Naive thymus-derived CD4-positive, alpha-beta T cell (primary cell): ENCODE data around the gene GAL3ST3. TPM values are rescaled to one million over a fixed set of nuclear protein-coding genes. Genes with fewer than 3 reads are reported as not detected.
A peak's percentile ranks its signal among the peaks of the same experiment; 100 is the strongest.

Experiments used
- ATAC-seq: fragments of 150-1000 bp; cut with Tn5 transposase; 2 replicates; pipeline ENCODE4 v1.10.0; 2021; ENCODE audit warnings: mild to moderate bottlenecking, moderate library complexity
- CTCF ChIA-PET: fragments of 350-600 bp; sonication (Branson Sonifier 250); formaldehyde crosslinking; loops from one replicate; lab custom pipeline; 2021; ENCODE audit warnings: antibody characterized with exemption; lab: Charles Lee
- POLR2A ChIA-PET: fragments of 350-600 bp; sonication (Branson Sonifier 250); formaldehyde crosslinking; loops from one replicate; lab custom pipeline; 2021; ENCODE audit warnings: antibody characterized with exemption, inconsistent platforms; lab: Charles Lee
- DNase-seq, 9 donors: peaks; one replicate each; pipeline versions ENCODE4 v3.0.0 to v3.0.0-alpha.2; 2020 to 2022; ENCODE audit warnings: mixed read lengths in 1 of 9
- H3K27ac ChIP-seq: one replicate; pipeline ENCODE4 v1.7.0; 2013; ENCODE audit warnings: mild to moderate bottlenecking, low read depth, low read length, moderate library complexity
- H3K27me3 ChIP-seq, 2 donors: one replicate each; pipeline ENCODE4 v1.7.0; 2013; ENCODE audit warnings: low read length in 2 of 2, mild to moderate bottlenecking in 2 of 2, moderate library complexity in 2 of 2; ENCODE audit not compliant: control insufficient read depth in 2 of 2, insufficient read depth in 2 of 2
- H3K36me3 ChIP-seq, 3 experiments: 1 replicate in 2 of 3; 2 replicates in 1 of 3; pipeline ENCODE4 v1.7.0; 2013; ENCODE audit warnings: low read length in 3 of 3, mild to moderate bottlenecking in 3 of 3, moderate library complexity in 1 of 3; ENCODE audit not compliant: insufficient read depth in 3 of 3, control insufficient read depth in 2 of 3
- H3K4me1 ChIP-seq, 2 donors: one replicate each; pipeline ENCODE4 v1.7.0; 2013; ENCODE audit warnings: low read length in 2 of 2, mild to moderate bottlenecking in 2 of 2, moderate library complexity in 1 of 2; ENCODE audit not compliant: control insufficient read depth in 2 of 2, insufficient read depth in 2 of 2
- H3K4me3 ChIP-seq: 2 replicates; pipeline ENCODE4 v1.7.0; 2013; ENCODE audit warnings: mild to moderate bottlenecking, low read length
- H3K9me3 ChIP-seq, 3 experiments: 1 replicate in 2 of 3; 2 replicates in 1 of 3; pipeline ENCODE4 v1.7.0; 2013; ENCODE audit warnings: low read length in 3 of 3; ENCODE audit not compliant: control insufficient read depth in 2 of 3
- H3K27ac Mint-ChIP-seq, 9 donors: one replicate each; pipeline ENCODE4 v1.8.0; 2020 to 2022; ENCODE audit warnings: mixed read lengths in 9 of 9, mild to moderate bottlenecking in 8 of 9, moderate library complexity in 5 of 9, inconsistent platforms in 2 of 9
- H3K27me3 Mint-ChIP-seq, 5 donors: one replicate each; pipeline ENCODE4 v1.8.0; 2021 to 2022; ENCODE audit warnings: mixed read lengths in 5 of 5, mild to moderate bottlenecking in 1 of 5
- H3K36me3 Mint-ChIP-seq, 5 donors: one replicate each; pipeline ENCODE4 v1.8.0; 2020 to 2022; ENCODE audit warnings: mixed read lengths in 5 of 5, mild to moderate bottlenecking in 3 of 5, inconsistent platforms in 1 of 5
- H3K4me1 Mint-ChIP-seq, 7 donors: one replicate each; pipeline ENCODE4 v1.8.0; 2020 to 2022; ENCODE audit warnings: mixed read lengths in 7 of 7, mild to moderate bottlenecking in 3 of 7, inconsistent platforms in 1 of 7
- H3K4me3 Mint-ChIP-seq, 10 donors: one replicate each; pipeline ENCODE4 v1.8.0; 2020 to 2022; ENCODE audit warnings: mild to moderate bottlenecking in 10 of 10, mixed read lengths in 10 of 10, moderate library complexity in 6 of 10, inconsistent platforms in 2 of 10
- H3K9me3 Mint-ChIP-seq, 11 donors: one replicate each; pipeline ENCODE4 v1.8.0; 2020 to 2022; ENCODE audit warnings: mixed read lengths in 11 of 11, mild to moderate bottlenecking in 4 of 11, inconsistent platforms in 1 of 11, moderate library complexity in 1 of 11
- intact Hi-C, 2 donors: fragments of 100-400 bp; cut with micrococcal nuclease; formaldehyde crosslinking; loops; one replicate each; pipeline ENCODE4 v1.15.1; 2023
- polyA plus RNA-seq, 2 donors: library from polyadenylated mRNA; unstranded; fragments of 300-500 nt; fragmentation: Illumina TruSeq; gene quantifications; one replicate each; pipeline ENCODE4 v1.2.3, GENCODE V29; 2021
- total RNA-seq, 6 experiments: library from RNA in 5 of 6; stranded (reverse) in 5 of 6; gene quantifications; 1 replicate in 5 of 6; 2 replicates in 1 of 6; pipeline ENCODE4 v1.2.3 and lab custom pipeline; 2021 to 2026

GAL3ST3 gene
- total and polyA plus RNA-seq, 7 experiments from 2014 or later: not detected

GRCh38 chr11:66001942-66002647, 46.9 kb downstream of the GAL3ST3 start, which contains the start of the genes BANF1 and EIF1AD:
BANF1 (plus strand) TSS chr11:66002503; CDS start chr11:66003251, 748 bp downstream.
EIF1AD (minus strand) TSS chr11:66002157; CDS start chr11:66000389, 1,768 bp downstream.
- peaks cover 5 to 73% (median 23%) of the 10 kb centered on the region in 3 experiments for H3K36me3 ChIP-seq
- Mint-ChIP-seq H3K36me3 (peaks cover 11 to 44% (median 19%) of the 10 kb centered on the region in 5 donors), H3K9me3 (no peaks in the 10 kb centered on the region), H3K4me1 (peaks cover 21 to 58% (median 52%) of the 10 kb centered on the region in 7 donors), H3K27ac (peak within 1 kb of the TSS; percentile 96 to 100 (median 98)), H3K27me3 (no peaks in the 10 kb centered on the region), H3K4me3 (peak within 1 kb of the TSS; percentile 97 to 100 (median 99))
- ATAC-seq (peak; percentile 92), DNase-seq (peak; percentile 75 to 96 (median 94))
- H3K9me3 ChIP-seq: no peaks in the 10 kb centered on the region
- H3K4me1 ChIP-seq: peaks cover 8 to 14% of the 10 kb centered on the region in 2 donors
- peak within 1 kb of the TSS; percentile 92 for H3K27ac ChIP-seq
- POLR2A ChIA-PET: interaction anchor here (0.7 to 1.6 kb wide), 23 partner anchors 8 to 621 kb away, joined by 3 to 54 read pairs (median 4); partner anchors contain the start of genes CCDC85B, FAM89B, FIBP and MUS81
- H3K4me3 ChIP-seq: peak within 1 kb of the TSS; percentile 100
- CTCF ChIA-PET: interaction anchor here (0.8 to 1.2 kb wide), 5 partner anchors 9 to 114 kb away, joined by 3 to 4 read pairs (median 4); partner anchors contain the start of genes CST6 and FIBP
- intact Hi-C loops: loop anchor here (1.0 to 2.0 kb wide), 18 partner anchors 13 to 387 kb away; partner anchors contain the start of genes C11orf68 (in 2 of the 2), CFL1 (in 2 of the 2), DRAP1 (in 2 of the 2) and KAT5 (in 2 of the 2)
- H3K27me3 ChIP-seq: no peaks in the 10 kb centered on the region

GRCh38 chr11:65997286-65997685, 51.7 kb downstream of the GAL3ST3 start:
- ChIA-PET POLR2A (no interaction called here), CTCF (no interaction called here)
- intact Hi-C loops: no loop called here
- no peak for ATAC-seq
- peak overlapping the region in 1 of 10 donors; percentile 30 for H3K4me3 Mint-ChIP-seq
- peaks cover 15 to 47% (median 35%) of the 10 kb centered on the region in 7 donors for H3K4me1 Mint-ChIP-seq
- Histone ChIP-seq H3K36me3 (peaks cover 5 to 49% (median 23%) of the 10 kb centered on the region in 3 experiments), H3K4me1 (peaks cover 5 to 7% of the 10 kb centered on the region in 2 donors), H3K27me3 (no peaks in the 10 kb centered on the region), H3K4me3 (no peak overlapping the region), H3K27ac (no peak overlapping the region), H3K9me3 (no peaks in the 10 kb centered on the region)
- H3K36me3 Mint-ChIP-seq: peaks cover 11 to 38% (median 22%) of the 10 kb centered on the region in 5 donors
- H3K27me3 Mint-ChIP-seq: no peaks in the 10 kb centered on the region
- H3K9me3 Mint-ChIP-seq: peaks cover 0 to 2% (median 0%) of the 10 kb centered on the region in 11 donors
- no peak for DNase-seq
- peak overlapping the region in 3 of 9 donors; percentile 20 to 77 (median 24) for H3K27ac Mint-ChIP-seq

GRCh38 chr11:65992056-65992455, 56.9 kb downstream of the GAL3ST3 start:
- peak overlapping the region in 3 of 9 donors; percentile 24 to 56 (median 50) for H3K27ac Mint-ChIP-seq
- Histone ChIP-seq H3K27me3 (no peaks in the 10 kb centered on the region), H3K9me3 (no peaks in the 10 kb centered on the region), H3K4me1 (no peaks in the 10 kb centered on the region), H3K27ac (no peak overlapping the region), H3K36me3 (peaks cover 0 to 9% (median 0%) of the 10 kb centered on the region in 3 experiments), H3K4me3 (no peak overlapping the region)
- intact Hi-C loops: no loop called here
- H3K9me3 Mint-ChIP-seq: peaks cover 0 to 2% (median 0%) of the 10 kb centered on the region in 11 donors
- ATAC-seq: no peak
- no peak overlapping the region for H3K4me3 Mint-ChIP-seq
- peaks cover 4 to 10% (median 5%) of the 10 kb centered on the region in 5 donors for H3K36me3 Mint-ChIP-seq
- H3K4me1 Mint-ChIP-seq: peaks cover 2 to 10% (median 7%) of the 10 kb centered on the region in 7 donors
- ChIA-PET CTCF (interaction anchor here (0.6 to 8.8 kb wide), 6 partner anchors 30 to 582 kb away, joined by 3 to 85 read pairs (median 4); partner anchors contain the start of genes FIBP and KAT5), POLR2A (interaction anchor here (0.7 to 1.5 kb wide), 6 partner anchors 20 to 500 kb away, joined by 3 to 4 read pairs (median 3); partner anchors contain the start of genes CCDC85B and CST6)
- no peaks in the 10 kb centered on the region for H3K27me3 Mint-ChIP-seq
- DNase-seq: no peak

Other genes starting within 250 kb of the GAL3ST3 start
- gene SNX32, start 215.2 kb downstream of the GAL3ST3 start, total RNA-seq: 1 to 10 TPM in 3 of 5 experiments, under 1 TPM in 2; 0.81 to 2.0 (median 1.1) TPM
- under 1 TPM; 0.38 to 0.60 TPM for gene SNX32, start 215.2 kb downstream of the GAL3ST3 start, polyA plus RNA-seq
- gene CFL1, start 191.0 kb downstream of the GAL3ST3 start, total RNA-seq: 1,000 to 10,000 TPM in 1 of 5 experiments, 100 to 1,000 TPM in 4; 403 to 1,550 (median 533) TPM
- 1,000 to 10,000 TPM; 2,039 to 2,314 TPM for gene CFL1, start 191.0 kb downstream of the GAL3ST3 start, polyA plus RNA-seq
- gene MUS81, start 188.7 kb downstream of the GAL3ST3 start, total RNA-seq: 100 to 1,000 TPM in 2 of 5 experiments, 10 to 100 TPM in 3; 51.8 to 117 (median 97.7) TPM
- 10 to 100 TPM; 18.3 to 33.0 TPM for gene MUS81, start 188.7 kb downstream of the GAL3ST3 start, polyA plus RNA-seq
- 10 to 100 TPM in 3 of 5 experiments, 1 to 10 TPM in 2; 5.9 to 16.0 (median 12.7) TPM for gene EFEMP2, start 176.4 kb downstream of the GAL3ST3 start, total RNA-seq
- gene EFEMP2, start 176.4 kb downstream of the GAL3ST3 start, polyA plus RNA-seq: under 1 TPM; 0.40 to 0.60 TPM
- 100 to 1,000 TPM in 1 of 5 experiments, 10 to 100 TPM in 4; 24.9 to 148 (median 29.3) TPM for gene CTSW, start 169.3 kb downstream of the GAL3ST3 start, total RNA-seq
- gene CTSW, start 169.3 kb downstream of the GAL3ST3 start, polyA plus RNA-seq: 10 to 100 TPM; 31.7 to 58.7 TPM
- gene FIBP, start 160.7 kb downstream of the GAL3ST3 start, total RNA-seq: 10 to 100 TPM; 25.9 to 72.1 (median 43.4) TPM
- 10 to 100 TPM; 60.0 to 78.3 TPM for gene FIBP, start 160.7 kb downstream of the GAL3ST3 start, polyA plus RNA-seq
- 10 to 100 TPM; 21.1 to 52.1 (median 23.6) TPM for gene CCDC85B, start 158.5 kb downstream of the GAL3ST3 start, total RNA-seq
- gene CCDC85B, start 158.5 kb downstream of the GAL3ST3 start, polyA plus RNA-seq: 10 to 100 TPM; 59.0 to 85.0 TPM
- 10 to 100 TPM in 1 of 5 experiments, 1 to 10 TPM in 2, not detected in 2; 2.8 to 25.7 (median 4.0) TPM for gene FOSL1, start 148.8 kb downstream of the GAL3ST3 start, total RNA-seq
- gene FOSL1, start 148.8 kb downstream of the GAL3ST3 start, polyA plus RNA-seq: not detected
- 10 to 100 TPM; 18.5 to 62.2 (median 40.4) TPM for gene C11orf68, start 130.1 kb downstream of the GAL3ST3 start, total RNA-seq
- gene C11orf68, start 130.1 kb downstream of the GAL3ST3 start, polyA plus RNA-seq: 100 to 1,000 TPM in 1 of 2 donors, 10 to 100 TPM in 1; 74.1 to 104 TPM
- gene DRAP1, start 129.7 kb downstream of the GAL3ST3 start, total RNA-seq: 100 to 1,000 TPM in 1 of 5 experiments, 10 to 100 TPM in 4; 72.6 to 166 (median 81.9) TPM
- gene DRAP1, start 129.7 kb downstream of the GAL3ST3 start, polyA plus RNA-seq: 10 to 100 TPM; 87.7 to 89.3 TPM
- gene TSGA10IP, start 103.7 kb downstream of the GAL3ST3 start, total RNA-seq: under 1 TPM in 1 of 5 experiments, not detected in 4; 0.64 TPM
- gene TSGA10IP, start 103.7 kb downstream of the GAL3ST3 start, polyA plus RNA-seq: not detected
- 100 to 1,000 TPM in 1 of 5 experiments, 10 to 100 TPM in 4; 65.9 to 102 (median 90.8) TPM for gene SART1, start 87.4 kb downstream of the GAL3ST3 start, total RNA-seq
- gene SART1, start 87.4 kb downstream of the GAL3ST3 start, polyA plus RNA-seq: 10 to 100 TPM; 27.9 to 66.6 TPM
- 100 to 1,000 TPM in 1 of 5 experiments, 10 to 100 TPM in 4; 49.9 to 114 (median 66.7) TPM for gene EIF1AD, start 47.0 kb downstream of the GAL3ST3 start, total RNA-seq
- 10 to 100 TPM; 17.7 to 25.3 TPM for gene EIF1AD, start 47.0 kb downstream of the GAL3ST3 start, polyA plus RNA-seq
- gene BANF1, start 46.7 kb downstream of the GAL3ST3 start, total RNA-seq: 100 to 1,000 TPM in 2 of 5 experiments, 10 to 100 TPM in 3; 54.5 to 234 (median 99.4) TPM
- gene BANF1, start 46.7 kb downstream of the GAL3ST3 start, polyA plus RNA-seq: 100 to 1,000 TPM; 192 to 203 TPM
- under 1 TPM in 1 of 5 experiments, not detected in 4; 0.42 TPM for gene CST6, start 37.2 kb downstream of the GAL3ST3 start, total RNA-seq
- not detected for gene CST6, start 37.2 kb downstream of the GAL3ST3 start, polyA plus RNA-seq
- 1 to 10 TPM in 2 of 5 experiments, not detected in 3; 1.4 to 4.2 TPM for gene CATSPER1, start 22.7 kb downstream of the GAL3ST3 start, total RNA-seq
- gene CATSPER1, start 22.7 kb downstream of the GAL3ST3 start, polyA plus RNA-seq: not detected
- 100 to 1,000 TPM; 163 to 248 (median 206) TPM for gene SF3B2, start 3.2 kb upstream of the GAL3ST3 start, total RNA-seq
- gene SF3B2, start 3.2 kb upstream of the GAL3ST3 start, polyA plus RNA-seq: 100 to 1,000 TPM in 1 of 2 donors, 10 to 100 TPM in 1; 81.8 to 140 TPM
- gene PACS1, start 21.1 kb upstream of the GAL3ST3 start, total RNA-seq: 100 to 1,000 TPM; 100 to 314 (median 252) TPM
- 100 to 1,000 TPM in 1 of 2 donors, 10 to 100 TPM in 1; 48.0 to 116 TPM for gene PACS1, start 21.1 kb upstream of the GAL3ST3 start, polyA plus RNA-seq
- 10 to 100 TPM; 26.7 to 53.6 (median 41.5) TPM for gene KLC2, start 208.5 kb upstream of the GAL3ST3 start, total RNA-seq
- gene KLC2, start 208.5 kb upstream of the GAL3ST3 start, polyA plus RNA-seq: 1 to 10 TPM; 5.5 to 7.6 TPM
- gene RAB1B, start 219.5 kb upstream of the GAL3ST3 start, total RNA-seq: 100 to 1,000 TPM in 1 of 5 experiments, 10 to 100 TPM in 4; 60.6 to 151 (median 70.7) TPM
- 10 to 100 TPM; 11.3 to 13.5 TPM for gene RAB1B, start 219.5 kb upstream of the GAL3ST3 start, polyA plus RNA-seq
- 10 to 100 TPM in 1 of 5 experiments, 1 to 10 TPM in 4; 1.3 to 12.3 (median 2.9) TPM for gene CNIH2, start 229.0 kb upstream of the GAL3ST3 start, total RNA-seq
- gene CNIH2, start 229.0 kb upstream of the GAL3ST3 start, polyA plus RNA-seq: not detected
- gene YIF1A, start 240.0 kb upstream of the GAL3ST3 start, total RNA-seq: 10 to 100 TPM; 25.0 to 66.2 (median 33.3) TPM
- gene YIF1A, start 240.0 kb upstream of the GAL3ST3 start, polyA plus RNA-seq: 10 to 100 TPM; 49.3 to 49.5 TPM
- gene TMEM151A, start 242.7 kb upstream of the GAL3ST3 start, total RNA-seq: under 1 TPM in 2 of 5 experiments, not detected in 3; 0.11 to 0.29 TPM
- gene TMEM151A, start 242.7 kb upstream of the GAL3ST3 start, polyA plus RNA-seq: not detected